ENCODE data around the gene KNDC1. TPM values are rescaled to one million over a fixed set of nuclear protein-coding genes. Genes with fewer than 3 reads are reported as not detected.

KNDC1 gene
- total RNA-seq, 6 experiments from 2014 or later = 0.54 to 11.6 (median 8.2) TPM

GRCh38 chr10:133271521-133272300, 111.7 kb downstream of the KNDC1 start:
- peaks cover 0 to 3% (median 0%) of the 10 kb centered on the region in 4 donors for H3K36me3 ChIP-seq
- intact Hi-C loops (cut with DNase I) = no loop called here
- no CpG with 5 or more reads among the region's 35 CpGs for WGBS (ENCODE audit: insufficient coverage, low coverage, low lambda C conversion rate, missing lambda C conversion rate)
- no peak overlapping the region for H3K27ac ChIP-seq
- no peaks in the 10 kb centered on the region for H3K27me3 ChIP-seq
- H3K9me3 ChIP-seq = no peaks in the 10 kb centered on the region
- H3K4me3 ChIP-seq = no peak overlapping the region
- ATAC-seq (no peak), DNase-seq (no peak)
- TF ChIP-seq CTCF (IDR thresholded peaks at IDR 0.05) (no peak), POLR2A (IDR thresholded peaks at IDR 0.05) (no peak)
- H3K4me1 ChIP-seq = no peaks in the 10 kb centered on the region

GRCh38 chr10:133272301-133272963, 112.4 kb downstream of the KNDC1 start:
- H3K4me1 ChIP-seq = peaks cover 0 to 3% (median 0%) of the 10 kb centered on the region in 4 donors
- 80% methylated on average over 9 of the region's 29 CpGs for WGBS (ENCODE audit: insufficient coverage, low coverage, low lambda C conversion rate, missing lambda C conversion rate)
- no peaks in the 10 kb centered on the region for H3K9me3 ChIP-seq
- H3K4me3 ChIP-seq = no peak overlapping the region
- no peaks in the 10 kb centered on the region for H3K27me3 ChIP-seq
- ATAC-seq (no peak), DNase-seq (no peak)
- intact Hi-C loops (cut with DNase I) = no loop called here
- H3K27ac ChIP-seq = no peak overlapping the region
- TF ChIP-seq CTCF (IDR thresholded peaks at IDR 0.05) = no peak
- no peak for TF ChIP-seq POLR2A (IDR thresholded peaks at IDR 0.05)
- H3K36me3 ChIP-seq = peaks cover 0 to 3% (median 0%) of the 10 kb centered on the region in 4 donors

DNA sequence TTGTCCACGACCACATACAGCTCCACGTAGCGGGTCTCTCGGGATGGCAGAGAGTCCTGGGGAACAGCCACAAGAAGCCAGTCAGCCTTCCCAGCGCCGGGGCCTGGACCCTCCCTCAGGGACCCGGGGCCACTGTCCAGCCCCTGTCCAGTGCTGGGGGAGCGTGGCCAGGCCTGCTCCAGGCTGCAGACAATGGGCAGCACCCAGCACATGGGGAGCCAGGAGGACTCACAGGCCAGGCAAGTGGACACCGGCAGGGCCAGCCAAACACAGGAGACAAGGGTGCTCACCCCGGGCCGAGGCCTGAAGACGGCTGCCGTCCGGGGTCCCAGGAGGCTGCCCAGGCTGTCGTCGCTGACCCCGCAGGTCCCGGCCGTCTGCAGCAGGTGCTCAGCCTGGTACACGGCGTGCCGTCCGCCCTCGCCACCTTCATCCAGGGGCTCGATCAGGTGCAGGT, 113.0 kb downstream of the KNDC1 start:
- Histone ChIP-seq H3K9me3 (no peaks in the 10 kb centered on the region), H3K27ac (no peak overlapping the region), H3K4me3 (no peak overlapping the region), H3K36me3 (peaks cover 0 to 3% (median 0%) of the 10 kb centered on the region in 4 donors), H3K4me1 (peaks cover 0 to 9% (median 4%) of the 10 kb centered on the region in 4 donors), H3K27me3 (no peaks in the 10 kb centered on the region)
- intact Hi-C loops (cut with DNase I) = no loop called here
- TF ChIP-seq CTCF (IDR thresholded peaks at IDR 0.05) (no peak), POLR2A (IDR thresholded peaks at IDR 0.05) (no peak)
- ATAC-seq = no peak
- DNase-seq = no peak
- 97% methylated on average over 6 of the region's 25 CpGs for WGBS (ENCODE audit: insufficient coverage, low coverage, low lambda C conversion rate, missing lambda C conversion rate)

DNA sequence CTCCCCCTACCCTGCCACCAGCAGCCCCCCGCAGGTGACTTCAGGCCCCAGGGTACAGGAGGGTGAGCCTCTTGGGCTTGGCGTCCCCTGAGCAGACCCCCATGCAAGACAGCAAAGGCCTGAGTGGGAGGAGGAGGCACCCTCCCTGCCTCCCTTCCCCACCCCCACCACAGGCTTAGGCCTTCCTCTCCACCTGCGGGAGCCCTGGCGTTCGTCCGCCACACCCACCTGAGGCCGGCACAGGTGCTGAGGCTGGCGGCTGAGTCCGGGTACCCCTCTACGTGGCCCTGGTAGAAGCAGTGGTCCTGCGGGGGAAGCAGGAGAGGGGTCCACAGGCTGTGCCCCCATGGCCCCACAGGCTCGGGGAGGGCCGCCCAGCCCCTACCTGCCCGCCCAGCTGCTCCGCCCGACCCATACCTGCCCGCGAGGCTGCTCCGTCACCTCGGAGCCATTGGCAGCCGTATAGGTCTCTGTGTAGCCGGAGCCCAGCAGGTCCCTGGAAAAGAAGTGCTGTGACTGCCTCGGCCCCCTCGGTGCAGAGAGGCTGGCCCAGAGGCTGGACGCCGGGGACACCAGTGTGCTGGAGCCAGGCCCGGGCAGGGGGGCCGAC, 113.6 kb downstream of the KNDC1 start:
- ATAC-seq (no peak), DNase-seq (no peak)
- no peak overlapping the region for H3K4me3 ChIP-seq
- no peak overlapping the region for H3K27ac ChIP-seq
- H3K27me3 ChIP-seq = no peaks in the 10 kb centered on the region
- TF ChIP-seq POLR2A (IDR thresholded peaks at IDR 0.05) (no peak), CTCF (IDR thresholded peaks at IDR 0.05) (no peak)
- WGBS (ENCODE audit: insufficient coverage, low coverage, low lambda C conversion rate, missing lambda C conversion rate) = no CpG with 5 or more reads among the region's 28 CpGs
- peaks cover 0 to 3% (median 0%) of the 10 kb centered on the region in 4 donors for H3K36me3 ChIP-seq
- peaks cover 0 to 15% (median 8%) of the 10 kb centered on the region in 4 donors for H3K4me1 ChIP-seq
- no peaks in the 10 kb centered on the region for H3K9me3 ChIP-seq
- intact Hi-C loops (cut with DNase I) = no loop called here

Data from right lobe of liver (tissue), 6 donors.